NT2/D1 (cell line): Measurements from ENCODE around the gene LIPA.

Experiments
- SUZ12 ChIP-seq: IDR thresholded peaks from 2 replicates; pipeline ENCODE4 v1.6.1; 2011; ENCODE audit not compliant: insufficient read length, insufficient read depth; ENCODE audit errors: extremely low read depth
- ZNF274 ChIP-seq: IDR thresholded peaks from 2 replicates; pipeline ENCODE4 v1.6.1; 2011; ENCODE audit warnings: mild to moderate bottlenecking, low read depth, low read length

GRCh38 chr10:89189211-89189734 is 62.3 kb downstream of the LIPA start:
- no peak for TF ChIP-seq SUZ12
- TF ChIP-seq ZNF274: no peak
